ENCODE results near the gene NFIA. TPM values are rescaled to one million over a fixed set of nuclear protein-coding genes. Genes with fewer than 3 reads are reported as not detected.

Gene NFIA
- total RNA-seq, 4 donors from 2014 or later = 68.2 to 172 (median 101) TPM

DNA sequence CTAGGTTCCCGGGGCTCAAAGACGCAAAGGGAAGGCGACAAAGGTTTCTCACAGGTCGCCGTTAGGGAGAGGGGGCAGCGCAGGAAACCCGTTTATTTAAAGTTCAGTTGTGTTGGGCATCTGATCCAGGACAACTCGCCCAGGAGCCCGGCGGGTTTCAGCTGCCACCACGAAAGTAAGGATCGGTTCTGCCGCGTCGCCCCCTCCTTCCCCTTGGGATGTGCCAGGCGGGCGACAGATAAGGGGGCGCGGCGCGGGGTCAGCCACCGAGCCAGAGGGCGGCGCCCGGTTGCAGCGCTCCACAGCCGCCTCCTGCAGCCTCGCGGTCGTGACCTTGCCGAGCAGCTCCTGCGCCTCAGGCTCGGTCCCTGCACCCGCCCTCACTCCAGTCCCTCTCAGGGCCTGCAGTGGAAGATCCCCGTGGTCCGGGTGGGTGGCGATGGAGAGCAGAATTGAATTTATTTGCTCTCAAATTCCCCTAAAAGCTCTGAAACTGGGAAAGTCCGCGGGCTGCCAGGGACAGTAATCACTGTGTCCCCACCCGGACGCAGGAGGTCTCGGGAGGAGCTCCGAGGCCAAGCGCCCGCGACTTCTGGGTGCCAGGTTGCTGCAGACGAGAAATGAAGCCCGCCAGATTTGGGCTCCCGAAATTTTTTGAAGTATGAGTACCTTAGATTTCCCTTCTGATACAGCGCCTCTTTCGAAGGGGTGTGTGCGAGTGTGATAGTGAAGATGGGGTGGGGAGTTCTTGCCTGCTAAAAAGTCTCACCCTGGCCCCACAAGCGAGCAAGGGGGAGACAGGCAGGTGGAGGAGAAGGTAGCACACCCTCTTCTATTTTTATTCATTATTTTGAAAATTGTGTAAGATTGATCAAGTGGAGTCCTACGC, 28.4 kb upstream of the NFIA start:
- TF ChIP-seq, protein P1, sequence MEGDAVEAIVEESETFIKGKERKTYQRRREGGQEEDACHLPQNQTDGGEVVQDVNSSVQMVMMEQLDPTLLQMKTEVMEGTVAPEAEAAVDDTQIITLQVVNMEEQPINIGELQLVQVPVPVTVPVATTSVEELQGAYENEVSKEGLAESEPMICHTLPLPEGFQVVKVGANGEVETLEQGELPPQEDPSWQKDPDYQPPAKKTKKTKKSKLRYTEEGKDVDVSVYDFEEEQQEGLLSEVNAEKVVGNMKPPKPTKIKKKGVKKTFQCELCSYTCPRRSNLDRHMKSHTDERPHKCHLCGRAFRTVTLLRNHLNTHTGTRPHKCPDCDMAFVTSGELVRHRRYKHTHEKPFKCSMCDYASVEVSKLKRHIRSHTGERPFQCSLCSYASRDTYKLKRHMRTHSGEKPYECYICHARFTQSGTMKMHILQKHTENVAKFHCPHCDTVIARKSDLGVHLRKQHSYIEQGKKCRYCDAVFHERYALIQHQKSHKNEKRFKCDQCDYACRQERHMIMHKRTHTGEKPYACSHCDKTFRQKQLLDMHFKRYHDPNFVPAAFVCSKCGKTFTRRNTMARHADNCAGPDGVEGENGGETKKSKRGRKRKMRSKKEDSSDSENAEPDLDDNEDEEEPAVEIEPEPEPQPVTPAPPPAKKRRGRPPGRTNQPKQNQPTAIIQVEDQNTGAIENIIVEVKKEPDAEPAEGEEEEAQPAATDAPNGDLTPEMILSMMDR (IDR thresholded peaks at IDR 0.05; ENCODE audit: low read depth) = no peak

DNA sequence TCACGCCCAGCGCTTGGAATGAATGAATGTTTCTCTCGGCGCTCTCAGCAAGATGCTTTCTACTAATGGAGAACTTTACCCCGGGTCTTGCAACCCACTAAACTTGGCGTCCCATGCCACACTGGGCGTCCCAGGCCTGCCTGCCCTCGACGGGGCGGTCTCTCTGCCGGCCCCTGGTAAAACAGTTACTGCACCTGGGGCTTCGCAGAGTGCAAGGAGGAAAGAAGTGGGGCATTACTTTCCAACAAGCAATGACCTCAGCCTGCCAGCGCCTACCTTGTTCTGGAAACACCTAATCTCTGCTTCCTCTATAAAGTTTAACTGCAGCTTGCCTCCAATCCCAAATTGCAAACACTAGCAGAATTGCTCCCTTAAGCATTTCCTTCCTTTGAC, 27.8 kb upstream of the NFIA start:
- TF ChIP-seq, protein P1 (IDR thresholded peaks at IDR 0.05; ENCODE audit: low read depth) = no peak

DNA sequence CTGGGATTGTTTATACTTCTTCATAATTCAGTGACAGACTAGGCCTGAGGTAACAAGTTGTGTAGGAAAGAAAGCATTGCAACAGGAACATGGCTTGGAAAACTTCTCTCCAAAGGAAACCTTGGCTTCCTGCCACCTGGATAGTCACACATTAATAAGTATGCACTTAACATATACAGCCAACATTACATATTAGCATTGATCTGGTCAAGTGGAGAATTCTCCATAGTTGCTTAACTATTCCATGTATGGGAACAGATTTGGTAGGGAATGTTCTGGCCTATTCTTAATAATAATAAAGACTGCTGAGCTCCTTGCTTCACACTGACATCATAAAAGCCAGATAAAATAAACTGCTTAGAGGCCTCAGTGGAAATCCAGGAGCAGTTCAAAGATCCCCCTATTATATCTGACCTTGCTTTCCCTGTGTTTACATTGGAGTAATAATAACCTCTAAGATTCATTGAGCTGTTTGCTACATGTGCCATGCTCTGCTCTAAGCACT, 27.2 kb upstream of the NFIA start:
- TF ChIP-seq, protein P1 (IDR thresholded peaks at IDR 0.05; ENCODE audit: low read depth) = no peak

DNA sequence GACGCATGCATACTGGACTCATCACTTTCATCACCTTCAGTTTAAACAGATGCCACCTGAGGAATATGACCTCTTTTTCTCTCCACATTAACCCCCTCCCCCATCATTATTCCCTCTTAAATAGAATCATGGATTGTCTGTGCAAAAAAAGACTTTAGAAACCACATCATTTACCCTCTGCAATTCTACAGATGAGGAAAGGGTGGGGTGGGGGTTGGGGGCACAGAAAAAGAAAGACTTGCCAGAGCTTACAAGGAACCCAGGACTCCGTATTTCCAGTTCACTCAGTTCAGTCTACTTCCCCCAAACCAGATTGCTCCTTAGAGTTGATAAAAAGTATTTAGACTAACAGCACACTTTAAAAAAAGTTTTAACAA, 26.2 kb upstream of the NFIA start:
- TF ChIP-seq, protein P1 (IDR thresholded peaks at IDR 0.05; ENCODE audit: low read depth) = no peak

DNA sequence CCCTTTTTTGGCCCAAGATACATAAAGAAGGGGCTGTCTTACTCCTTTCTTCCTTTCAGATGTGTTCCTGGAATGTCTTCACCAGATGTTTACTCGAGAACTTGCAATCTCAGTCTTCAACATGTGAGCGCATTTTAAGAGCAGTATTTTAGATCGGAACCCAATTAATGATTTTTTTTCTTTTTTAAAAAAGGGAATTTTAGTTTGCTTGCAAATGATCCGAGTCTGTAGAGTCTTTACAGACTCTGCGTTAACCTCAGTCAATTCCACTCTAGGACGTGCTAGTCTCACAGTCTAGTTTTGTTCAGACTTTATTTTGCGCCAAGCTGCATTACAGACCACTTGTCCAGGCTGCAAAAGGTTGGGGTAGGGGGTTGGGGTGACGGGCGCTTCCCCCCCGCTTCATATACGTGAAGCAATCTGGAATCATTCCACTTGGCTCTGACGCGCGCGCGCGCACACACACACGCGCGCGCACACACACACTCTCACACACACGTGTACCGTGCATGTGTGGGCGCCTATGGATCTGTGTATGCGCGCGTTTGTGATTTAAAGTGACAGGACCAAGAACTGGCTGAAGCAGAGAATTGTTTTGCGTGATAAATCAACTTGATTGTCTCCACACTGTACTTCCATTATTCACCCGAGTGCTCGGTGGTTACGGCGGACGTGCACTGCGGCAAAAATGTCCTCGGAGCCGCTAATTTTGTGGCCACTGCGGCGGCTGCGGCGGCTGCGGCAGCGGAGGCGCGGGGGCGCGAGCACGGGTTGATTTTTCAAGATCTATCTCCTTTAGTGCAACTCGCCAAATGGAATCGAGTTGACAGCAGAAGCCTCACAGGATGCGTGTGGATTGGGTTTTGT, 25.6 kb upstream of the NFIA start:
- TF ChIP-seq, protein P1 (IDR thresholded peaks at IDR 0.05; ENCODE audit: low read depth) = no peak

DNA sequence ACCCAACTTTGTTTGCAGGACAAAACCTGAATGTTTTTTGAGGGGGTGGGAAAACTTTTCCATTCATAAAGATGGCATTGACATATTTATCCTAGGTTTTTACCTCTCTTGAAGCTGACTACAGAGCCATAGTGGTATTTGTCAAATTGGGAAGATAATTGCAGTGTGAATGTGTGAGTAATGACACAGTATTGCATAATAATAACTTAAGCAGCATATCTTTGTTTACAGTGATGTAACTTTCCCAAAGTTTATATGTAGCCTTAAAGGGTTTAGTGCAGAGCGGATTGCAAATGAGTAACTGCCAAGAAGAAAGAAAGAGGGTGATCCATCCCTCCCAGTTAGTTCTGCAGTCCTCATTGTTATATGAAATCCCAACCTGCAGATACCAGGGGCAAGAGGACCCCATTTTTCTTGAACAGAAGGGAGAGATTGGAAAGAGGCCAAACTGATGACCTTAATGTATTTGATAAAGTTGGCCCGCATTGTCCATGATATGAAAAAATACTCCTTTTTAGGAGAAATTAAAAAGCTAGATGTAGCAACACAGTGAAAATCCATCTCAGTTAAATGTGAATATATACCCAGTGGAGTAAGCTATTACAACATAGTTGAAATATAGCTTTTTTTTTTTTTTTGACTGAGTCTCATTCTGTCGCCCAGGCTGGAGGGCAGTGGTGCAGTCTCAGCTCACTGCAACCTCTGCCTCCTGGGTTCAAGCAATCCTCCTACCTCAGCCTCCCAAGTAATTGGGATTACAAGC, 23.7 kb upstream of the NFIA start:
- TF ChIP-seq, protein P1 (IDR thresholded peaks at IDR 0.05; ENCODE audit: low read depth) = no peak

All from subcutaneous adipose tissue (tissue), 4 donors.